ENCODE results near the gene HBG1.

DNA sequence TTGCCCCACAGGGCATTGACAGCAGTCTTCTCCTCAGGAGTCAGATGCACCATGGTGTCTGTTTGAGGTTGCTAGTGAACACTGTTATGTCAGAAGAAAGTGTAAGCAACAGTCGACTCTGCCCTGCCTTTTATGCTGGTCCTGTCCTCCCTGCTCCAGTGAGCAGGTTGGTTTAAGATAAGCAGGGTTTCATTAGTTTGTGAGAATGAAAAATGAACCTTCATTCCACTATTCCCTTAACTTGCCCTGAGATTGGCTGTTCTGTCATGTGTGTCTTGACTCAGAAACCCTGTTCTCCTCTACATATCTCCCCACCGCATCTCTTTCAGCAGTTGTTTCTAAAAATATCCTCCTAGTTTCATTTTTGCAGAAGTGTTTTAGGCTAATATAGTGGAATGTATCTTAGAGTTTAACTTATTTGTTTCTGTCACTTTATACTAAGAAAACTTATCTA lies 15.2 kb downstream of the HBG1 start, which contains the start of gene HBD:
- TF ChIP-seq EZH2 (IDR thresholded peaks at IDR 0.05; ENCODE audit: borderline replicate concordance, control insufficient read depth, low read depth, low read length) = no peak
- TF ChIP-seq SRF (IDR thresholded peaks at IDR 0.05; ENCODE audit: low read depth in 2 of 2, low read length in 2 of 2) = no peak
- TF ChIP-seq ZNF217 (IDR thresholded peaks at IDR 0.05) = no peak
- no peak for TF ChIP-seq CHD4 (IDR thresholded peaks at IDR 0.05)
- TF ChIP-seq HDGF (IDR thresholded peaks at IDR 0.05) = no peak
- no peak for TF ChIP-seq POLR2AphosphoS2 (IDR thresholded peaks at IDR 0.05; ENCODE audit: low read depth, low read length)
- no peak for TF ChIP-seq NFYB (IDR thresholded peaks at IDR 0.05; ENCODE audit: insufficient read depth, low read depth, low read length)
- no peak for TF ChIP-seq ELK1 (IDR thresholded peaks at IDR 0.05; ENCODE audit: low read depth, low read length)
- TF ChIP-seq RAD51 (IDR thresholded peaks at IDR 0.05) = no peak
- TF ChIP-seq ATF2 (IDR thresholded peaks at IDR 0.05; ENCODE audit: low read length) = no peak
- TF ChIP-seq, protein P1, sequence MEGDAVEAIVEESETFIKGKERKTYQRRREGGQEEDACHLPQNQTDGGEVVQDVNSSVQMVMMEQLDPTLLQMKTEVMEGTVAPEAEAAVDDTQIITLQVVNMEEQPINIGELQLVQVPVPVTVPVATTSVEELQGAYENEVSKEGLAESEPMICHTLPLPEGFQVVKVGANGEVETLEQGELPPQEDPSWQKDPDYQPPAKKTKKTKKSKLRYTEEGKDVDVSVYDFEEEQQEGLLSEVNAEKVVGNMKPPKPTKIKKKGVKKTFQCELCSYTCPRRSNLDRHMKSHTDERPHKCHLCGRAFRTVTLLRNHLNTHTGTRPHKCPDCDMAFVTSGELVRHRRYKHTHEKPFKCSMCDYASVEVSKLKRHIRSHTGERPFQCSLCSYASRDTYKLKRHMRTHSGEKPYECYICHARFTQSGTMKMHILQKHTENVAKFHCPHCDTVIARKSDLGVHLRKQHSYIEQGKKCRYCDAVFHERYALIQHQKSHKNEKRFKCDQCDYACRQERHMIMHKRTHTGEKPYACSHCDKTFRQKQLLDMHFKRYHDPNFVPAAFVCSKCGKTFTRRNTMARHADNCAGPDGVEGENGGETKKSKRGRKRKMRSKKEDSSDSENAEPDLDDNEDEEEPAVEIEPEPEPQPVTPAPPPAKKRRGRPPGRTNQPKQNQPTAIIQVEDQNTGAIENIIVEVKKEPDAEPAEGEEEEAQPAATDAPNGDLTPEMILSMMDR (IDR thresholded peaks at IDR 0.05 in 2 of 3, conservative IDR thresholded peaks at IDR 0.05 in 1 of 3; ENCODE audit: control insufficient read depth in 2 of 3, extremely low read depth in 1 of 3, insufficient read depth in 1 of 3, low read depth in 3 of 3, low read length in 3 of 3) = no peak
- no peak for TF ChIP-seq ZSCAN29 (IDR thresholded peaks at IDR 0.05)
- TF ChIP-seq CBX3 (IDR thresholded peaks at IDR 0.05; ENCODE audit: borderline replicate concordance, low read depth) = no peak

Measured in GM12878 (cell line).